Activated CD4-positive, alpha-beta T cell treated with anti-CD3 and anti-CD28 coated beads, Interleukin-2, amount 50 U/mL, for 48 hours (primary cell): ENCODE data around the gene PIWIL4.

Source experiments
- DNase-seq, 2 experiments: peaks; one replicate each; pipeline ENCODE4 v3.0.0-alpha.2; 2020

Gene PIWIL4

DNA sequence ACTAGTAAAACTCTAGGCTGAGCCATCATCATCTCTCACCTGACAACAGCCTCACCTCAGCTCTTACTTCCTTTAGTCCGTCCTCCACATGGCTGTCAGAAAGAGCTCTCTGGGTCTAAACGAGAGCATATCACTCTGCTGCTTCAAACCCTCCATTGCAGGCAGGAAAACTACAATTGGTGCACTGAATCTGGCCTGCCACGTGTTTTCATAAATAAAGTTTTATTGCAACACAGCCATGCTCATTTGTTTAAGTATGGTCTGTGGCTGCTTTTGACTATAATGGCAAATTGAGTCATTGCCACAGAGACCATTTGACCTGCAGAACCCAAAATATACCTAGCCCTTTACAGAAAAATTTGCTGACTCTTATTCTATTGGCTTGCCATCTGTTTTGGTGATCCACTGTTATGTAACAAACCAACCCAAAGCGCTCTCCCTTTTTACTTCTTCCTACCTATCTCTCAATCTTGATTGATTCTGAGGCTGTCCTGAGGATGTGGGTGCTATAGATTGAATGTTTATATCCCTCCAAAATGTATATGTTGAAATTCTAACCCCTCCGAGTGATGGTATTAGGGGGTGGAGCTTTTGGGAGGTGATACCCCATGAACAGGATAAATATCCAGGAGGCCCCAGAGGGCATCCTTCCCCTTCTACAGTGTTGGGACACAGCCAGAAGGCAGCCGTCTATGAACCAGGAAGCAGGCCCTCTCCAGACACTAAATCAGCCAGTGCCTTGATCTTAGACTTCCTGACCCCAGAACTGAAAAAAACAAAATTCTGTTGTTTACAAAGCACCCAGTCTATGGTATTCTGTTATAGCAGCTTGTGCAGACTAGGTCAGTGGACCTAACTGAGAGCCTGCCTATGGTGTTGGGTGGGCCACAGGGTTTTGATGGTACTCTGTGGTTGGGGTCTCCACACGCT, 99.9 kb downstream of the PIWIL4 start:
- no peak for DNase-seq

DNA sequence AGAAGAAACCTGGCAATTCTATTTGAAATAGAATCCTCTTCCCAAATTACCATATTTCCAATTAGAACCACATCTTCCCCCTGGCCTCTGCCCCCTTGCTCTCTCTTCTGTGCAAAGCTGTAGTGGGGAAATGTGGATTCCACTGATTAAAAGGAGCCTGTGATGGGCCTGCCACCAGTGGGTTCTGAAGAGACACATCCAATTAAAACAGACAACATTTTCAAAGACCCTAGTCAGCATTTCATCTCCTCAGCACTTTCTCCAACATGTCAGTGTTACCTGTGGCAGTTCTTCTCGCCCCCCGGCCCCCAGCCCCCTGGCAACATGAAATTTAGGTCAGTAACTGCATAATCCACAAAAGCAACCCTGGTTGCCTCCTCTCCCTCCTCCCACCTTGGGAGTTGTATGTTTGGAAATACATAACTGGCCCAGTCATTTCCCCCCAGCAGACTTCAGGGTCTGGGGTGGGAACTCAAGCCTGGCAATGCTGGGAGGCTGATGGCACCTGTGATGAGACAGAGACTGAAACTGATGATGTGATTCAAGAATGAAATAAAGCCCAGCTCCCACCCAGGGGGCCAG, 101.1 kb downstream of the PIWIL4 start:
- no peak for DNase-seq

DNA sequence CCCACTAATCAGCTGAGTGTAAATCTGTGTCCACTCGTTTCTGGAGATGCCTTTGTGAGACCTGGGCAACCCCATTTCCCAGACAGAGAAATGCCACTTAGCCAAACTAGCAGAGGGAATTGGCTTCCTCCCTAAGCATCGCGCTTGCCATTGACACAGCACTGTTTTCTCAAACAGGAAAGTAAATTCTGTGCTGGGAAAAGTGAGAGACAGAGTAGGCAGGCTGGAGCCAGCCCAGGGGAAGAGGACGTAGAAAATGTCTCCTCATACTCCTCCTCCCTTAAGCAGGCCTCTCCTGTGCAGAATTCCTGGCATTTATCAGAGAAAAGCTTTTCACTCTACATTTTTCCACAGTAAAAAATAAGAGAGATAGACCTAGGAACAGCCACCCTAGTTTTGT, 101.9 kb downstream of the PIWIL4 start:
- no peak for DNase-seq
